Measurements from ENCODE around the gene LRRC53.

The LRRC53 gene

GRCh38 chr1:74512170-74512915, at the start of gene LRRC53:
Gene LRRC53, minus strand, starts transcription at chr1:74512611. Its CDS starts 29,262 bp downstream, at chr1:74483349.
- no peak for DNase-seq

- no peak for DNase-seq
These were observed 37.5 kb upstream of the LRRC53 start for GRCh38 chr1:74549932-74550331.

- DNase-seq = no peak
These were observed 36.7 kb upstream of the LRRC53 start for GRCh38 chr1:74548961-74549750.

GRCh38 chr1:74545821-74546220, 33.4 kb upstream of the LRRC53 start:
- DNase-seq = no peak

- no peak for DNase-seq
These were observed 21.8 kb upstream of the LRRC53 start for GRCh38 chr1:74534241-74534640.

- no peak for DNase-seq
These were observed 19.4 kb upstream of the LRRC53 start for GRCh38 chr1:74531796-74532195.

GRCh38 chr1:74530892-74531291, 18.5 kb upstream of the LRRC53 start:
- no peak for DNase-seq

GRCh38 chr1:74528123-74528522, 15.7 kb upstream of the LRRC53 start:
- DNase-seq = no peak

- no peak for DNase-seq
These were observed 14.3 kb upstream of the LRRC53 start for GRCh38 chr1:74526708-74527107.

- no peak for DNase-seq
These were observed 11.6 kb upstream of the LRRC53 start for GRCh38 chr1:74523873-74524480.

- DNase-seq = no peak
These were observed 9.7 kb upstream of the LRRC53 start for GRCh38 chr1:74522148-74522547.

- DNase-seq = no peak
These were observed 5.2 kb upstream of the LRRC53 start for GRCh38 chr1:74517599-74518051.

- no peak for DNase-seq
These were observed 1.2 kb upstream of the LRRC53 start for GRCh38 chr1:74513411-74514300.

- no peak for DNase-seq
These were observed 4.0 kb downstream of the LRRC53 start for GRCh38 chr1:74508449-74508848.

- DNase-seq = no peak
These were observed 6.3 kb downstream of the LRRC53 start for GRCh38 chr1:74505928-74506710.

GRCh38 chr1:74504933-74505512, 7.4 kb downstream of the LRRC53 start:
- DNase-seq = no peak

GRCh38 chr1:74504125-74504932, 8.1 kb downstream of the LRRC53 start:
- peak; percentile 62 for DNase-seq

- no peak for DNase-seq
These were observed 9.6 kb downstream of the LRRC53 start for GRCh38 chr1:74502858-74503257.

GRCh38 chr1:74502432-74502831, 10.0 kb downstream of the LRRC53 start:
- DNase-seq = no peak

- no peak for DNase-seq
These were observed 13.5 kb downstream of the LRRC53 start for GRCh38 chr1:74498901-74499300.

GRCh38 chr1:74496669-74497068, 15.7 kb downstream of the LRRC53 start:
- DNase-seq = no peak
